Liver (tissue), 9 donors: ENCODE results near the gene PLSCR1. TPM values are rescaled to one million over a fixed set of nuclear protein-coding genes. Genes with fewer than 3 reads are reported as not detected.
"Not testable (repeated sequence)": the region's sequence is repeated elsewhere in the genome, so short reads cannot be mapped to it uniquely, and the experiment has no call there.

Source experiments
- DNase-seq: peaks from one replicate; pipeline ENCODE4 v3.0.0-alpha.2; 2017; ENCODE audit warnings: low spot score
- H3K27ac ChIP-seq, 2 donors: one replicate each; pipeline ENCODE4 v1.7.0; 2013; ENCODE audit warnings: inconsistent platforms in 2 of 2, low read length in 2 of 2, control low read depth in 1 of 2, low read depth in 1 of 2, mild to moderate bottlenecking in 1 of 2
- H3K27me3 ChIP-seq, 4 donors: one replicate each; pipeline versions ENCODE4 v1.6.1 to v1.7.0; 2013; ENCODE audit warnings: low read length in 3 of 4, inconsistent platforms in 1 of 4, mild to moderate bottlenecking in 1 of 4, moderate library complexity in 1 of 4; ENCODE audit not compliant: control insufficient read depth in 4 of 4, insufficient read depth in 4 of 4
- H3K36me3 ChIP-seq, 4 donors: one replicate each; pipeline versions ENCODE4 v1.6.1 to v1.7.0; 2013; ENCODE audit warnings: low read length in 3 of 4, mild to moderate bottlenecking in 3 of 4, low read depth in 1 of 4, moderate library complexity in 1 of 4; ENCODE audit not compliant: control insufficient read depth in 4 of 4, insufficient read depth in 3 of 4
- H3K4me1 ChIP-seq, 4 donors: one replicate each; pipeline versions ENCODE4 v1.6.1 to v1.7.0; 2013; ENCODE audit warnings: low read length in 3 of 4, mild to moderate bottlenecking in 3 of 4, moderate library complexity in 1 of 4; ENCODE audit not compliant: control insufficient read depth in 4 of 4, insufficient read depth in 4 of 4
- H3K4me3 ChIP-seq, 3 donors: one replicate each; pipeline versions ENCODE4 v1.6.1 to v1.7.0; 2013; ENCODE audit warnings: low read length in 3 of 3, control low read depth in 1 of 3, low read depth in 1 of 3, mild to moderate bottlenecking in 1 of 3
- H3K9ac ChIP-seq, 2 donors: one replicate each; pipeline ENCODE4 v1.7.0; 2013; ENCODE audit warnings: low read length in 2 of 2, mild to moderate bottlenecking in 2 of 2, moderate library complexity in 2 of 2, control low read depth in 1 of 2, low read depth in 1 of 2
- H3K9me3 ChIP-seq, 4 donors: one replicate each; pipeline versions ENCODE4 v1.6.1 to v1.7.0; 2013; ENCODE audit warnings: low read length in 3 of 4; ENCODE audit not compliant: control insufficient read depth in 4 of 4
- CTCF ChIP-seq: fragments of 150-350 bp; IDR thresholded peaks from 2 replicates; pipeline ENCODE4 v1.5.1; 2017; ENCODE audit warnings: improper control_type of control experiment, low read depth, low read length; ENCODE audit not compliant: missing input control
- EGR1 ChIP-seq, 2 donors: IDR thresholded peaks; 2 replicates each; pipeline ENCODE4 v1.6.1; 2016 to 2018; ENCODE audit warnings: antibody characterized with exemption in 2 of 2, low read depth in 2 of 2
- FOXA2 ChIP-seq: IDR thresholded peaks from 2 replicates; pipeline ENCODE4 v1.6.1; 2016; ENCODE audit warnings: antibody characterized with exemption
- HNF4A ChIP-seq, 2 donors: conservative IDR thresholded peaks; 2 replicates each; pipeline ENCODE4 v1.6.1; 2016; ENCODE audit warnings: antibody characterized with exemption in 2 of 2, mild to moderate bottlenecking in 2 of 2
- JUND ChIP-seq, 2 donors: IDR thresholded peaks; 2 replicates each; pipeline ENCODE4 v1.6.1; 2016; ENCODE audit warnings: antibody characterized with exemption in 2 of 2
- MAX ChIP-seq: IDR thresholded peaks from 2 replicates; pipeline ENCODE4 v1.6.1; 2016; ENCODE audit warnings: antibody characterized with exemption
- NR2F2 ChIP-seq: IDR thresholded peaks from 2 replicates; pipeline ENCODE4 v1.6.1; 2016; ENCODE audit warnings: antibody characterized with exemption
- SP1 ChIP-seq: IDR thresholded peaks from 2 replicates; pipeline ENCODE4 v1.6.1; 2018; ENCODE audit warnings: antibody characterized with exemption, mild to moderate bottlenecking
- YY1 ChIP-seq: IDR thresholded peaks from 2 replicates; pipeline ENCODE4 v1.6.1; 2016; ENCODE audit warnings: antibody characterized with exemption, mild to moderate bottlenecking
- ZBTB33 ChIP-seq: IDR thresholded peaks from 2 replicates; pipeline ENCODE4 v1.6.1; 2016; ENCODE audit warnings: antibody characterized with exemption
- WGBS: extraction: QIAGEN DNeasy Blood & Tissue Kit; methylation state at CpG from one replicate; pipeline ENCODE4 v1.1.7; 2013; 5-methylcytosine and 5-hydroxymethylcytosine counted together
- polyA plus RNA-seq, 2 donors: library from polyadenylated mRNA; stranded (reverse) in 1 of 2; unstranded in 1 of 2; fragments of 200-250 nt in 1 of 2; fragments of >200 nt in 1 of 2; fragmentation: Nextera tagmentation in 1 of 2; extraction: Ambion mirVana in 1 of 2; gene quantifications; one replicate each; pipeline versions ENCODE4 v1.2.1 to v1.2.3, GENCODE V29; 2013 to 2015
- total RNA-seq, 2 donors: library from RNA; depleted of rRNA; stranded (reverse); fragments of >200 nt; gene quantifications; one replicate each; pipeline ENCODE4 v1.2.3, GENCODE V29; 2014
- donor health status: healthy.
- donor health status: healthy.
- donor health status: healthy.
- donor health status: healthy.
- donor health status: healthy.

PLSCR1 gene
- total and polyA plus RNA-seq, 4 donors = 30.2 to 76.4 (median 34.3) TPM

GRCh38 chr3:146523531-146523930 lies 20.9 kb downstream of the PLSCR1 start:
- no peak overlapping the region for H3K27ac ChIP-seq
- peaks cover 10 to 33% (median 18%) of the 10 kb centered on the region in 4 donors for H3K36me3 ChIP-seq
- H3K4me3 ChIP-seq = no peak overlapping the region
- H3K9me3 ChIP-seq = no peaks in the 10 kb centered on the region
- WGBS = 69% methylated on average over 4 of the region's 4 CpGs
- peaks cover 0 to 9% (median 2%) of the 10 kb centered on the region in 4 donors for H3K4me1 ChIP-seq
- no peak overlapping the region for H3K9ac ChIP-seq
- no peak for DNase-seq
- H3K27me3 ChIP-seq = no peaks in the 10 kb centered on the region
- TF ChIP-seq HNF4A (conservative IDR thresholded peaks at IDR 0.05) (peak in 1 of 2 donors; percentile 8), YY1 (no peak), MAX (no peak)

GRCh38 chr3:146522174-146523158 lies 21.9 kb downstream of the PLSCR1 start:
- WGBS = 91% methylated on average over 17 of the region's 17 CpGs
- not testable (repeated sequence) for H3K27me3 ChIP-seq, H3K9me3 ChIP-seq, DNase-seq, H3K4me3 ChIP-seq, H3K27ac ChIP-seq, H3K9ac ChIP-seq
- peaks cover 9 to 27% (median 17%) of the 10 kb centered on the region in 4 donors for H3K36me3 ChIP-seq
- peaks cover 0 to 16% (median 3%) of the 10 kb centered on the region in 4 donors for H3K4me1 ChIP-seq

- Histone ChIP-seq H3K36me3 (peaks cover 9 to 32% (median 17%) of the 10 kb centered on the region in 4 donors), H3K27ac (no peak overlapping the region), H3K4me3 (no peak overlapping the region), H3K9me3 (no peaks in the 10 kb centered on the region), H3K9ac (no peak overlapping the region), H3K27me3 (no peaks in the 10 kb centered on the region), H3K4me1 (peaks cover 0 to 16% (median 3%) of the 10 kb centered on the region in 4 donors)
- DNase-seq = no peak
- 97% methylated on average over 1 of the region's 1 CpG for WGBS
- TF ChIP-seq FOXA2 = no peak
- TF ChIP-seq ZBTB33 = no peak
- no peak for TF ChIP-seq JUND (IDR thresholded peaks at IDR 0.05)
- no peak for TF ChIP-seq NR2F2
Observed at GRCh38 chr3:146521394-146521793, 23.0 kb downstream of the PLSCR1 start.

GRCh38 chr3:146519810-146520209 lies 24.6 kb downstream of the PLSCR1 start:
- H3K4me3 ChIP-seq = no peak overlapping the region
- H3K36me3 ChIP-seq = peaks cover 7 to 35% (median 16%) of the 10 kb centered on the region in 4 donors
- no peak for DNase-seq
- no peak overlapping the region for H3K27ac ChIP-seq
- no peak overlapping the region for H3K9ac ChIP-seq
- H3K4me1 ChIP-seq = peaks cover 0 to 16% (median 3%) of the 10 kb centered on the region in 4 donors
- H3K27me3 ChIP-seq = no peaks in the 10 kb centered on the region
- H3K9me3 ChIP-seq = no peaks in the 10 kb centered on the region
- TF ChIP-seq SP1 (no peak), CTCF (no peak), ZBTB33 (no peak), JUND (IDR thresholded peaks at IDR 0.05) (peak in 1 of 2 donors; percentile 20), EGR1 (IDR thresholded peaks at IDR 0.05; ENCODE audit: low read depth in 2 of 2) (peak in 1 of 2 donors; percentile 31), MAX (no peak)
